Anterior cingulate cortex (tissue), 58 donors: ENCODE data around the gene FAM193B.

Experiments
- DNase-seq, 58 donors: peaks; one replicate each; lab custom pipeline; 2025; lab: John Stamatoyannopoulos, UW

FAM193B gene

DNA sequence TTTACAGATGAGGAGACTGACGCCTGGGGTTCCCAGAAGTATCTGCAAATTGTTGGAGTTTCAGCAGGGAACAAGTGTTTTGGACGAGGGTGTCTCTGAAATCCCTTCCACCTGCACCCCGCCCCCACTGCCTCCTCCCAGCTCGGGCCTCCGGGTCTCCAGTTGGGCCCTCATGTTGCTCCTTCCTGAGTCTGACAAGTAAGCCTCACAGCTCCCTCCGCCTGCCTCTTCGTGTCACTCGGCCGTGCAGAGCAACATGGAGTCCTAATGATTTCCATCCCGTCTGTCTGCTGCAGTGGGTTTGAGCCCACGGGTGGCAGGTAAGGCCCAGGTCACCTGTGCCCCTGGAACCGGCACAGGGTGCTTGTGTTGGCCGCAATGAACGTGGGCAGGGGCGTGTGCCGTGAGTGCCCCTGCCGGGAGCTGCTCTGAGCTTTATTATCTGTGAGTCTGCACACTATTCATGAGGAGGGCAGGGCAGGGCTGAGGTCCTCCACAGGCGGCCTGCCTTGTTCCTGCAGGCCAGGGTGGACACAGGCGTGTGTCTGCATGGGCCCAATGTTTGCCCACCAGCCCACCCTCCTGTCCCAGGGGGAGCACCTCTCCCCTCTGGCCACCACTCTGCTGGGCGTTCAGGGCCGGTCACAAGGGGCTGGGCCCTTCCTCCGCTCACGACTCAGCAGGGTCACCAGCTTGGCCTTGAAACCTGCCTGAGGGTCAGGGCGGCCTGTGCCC is 50.8 kb downstream of the FAM193B start:
- DNase-seq: no peak

DNA sequence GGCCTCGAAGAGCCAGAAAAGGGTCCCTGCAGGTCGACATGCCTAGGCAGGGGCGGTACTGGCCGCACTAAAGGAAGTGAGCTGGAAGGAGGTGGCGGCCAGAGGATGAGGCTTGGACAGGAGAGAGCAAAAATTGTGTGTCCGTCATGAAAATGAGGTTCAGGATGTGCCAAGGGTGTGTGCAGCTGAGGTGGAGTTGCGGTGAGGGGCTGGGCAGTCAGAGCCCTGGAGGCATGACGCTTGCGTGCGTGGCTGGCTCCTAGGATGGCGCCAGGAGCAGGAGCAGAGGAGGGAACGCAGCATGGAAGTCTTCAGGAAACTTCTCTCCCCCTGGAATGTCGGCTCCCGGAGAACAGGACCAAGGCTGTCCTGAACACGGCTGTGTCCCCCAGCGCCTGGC is 51.5 kb downstream of the FAM193B start:
- DNase-seq: no peak

GRCh38 chr5:177501874-177502678 is 52.3 kb downstream of the FAM193B start:
- no peak for DNase-seq

GRCh38 chr5:177500685-177501522 is 53.5 kb downstream of the FAM193B start:
- peak in 57 of 58 donors; percentile 24 to 96 (median 79) for DNase-seq

GRCh38 chr5:177499842-177500241 is 54.5 kb downstream of the FAM193B start:
- no peak for DNase-seq

- no peak for DNase-seq
These were observed 56.2 kb downstream of the FAM193B start for GRCh38 chr5:177498013-177498787.

- peak in 57 of 58 donors; percentile 18 to 94 (median 81) for DNase-seq
These were observed 56.9 kb downstream of the FAM193B start, which contains the start of gene PDLIM7 for GRCh38 chr5:177497292-177498012. TSS of gene PDLIM7 (minus strand) at chr5:177497604. CDS start at chr5:177496512, 1,092 bp downstream.

DNA sequence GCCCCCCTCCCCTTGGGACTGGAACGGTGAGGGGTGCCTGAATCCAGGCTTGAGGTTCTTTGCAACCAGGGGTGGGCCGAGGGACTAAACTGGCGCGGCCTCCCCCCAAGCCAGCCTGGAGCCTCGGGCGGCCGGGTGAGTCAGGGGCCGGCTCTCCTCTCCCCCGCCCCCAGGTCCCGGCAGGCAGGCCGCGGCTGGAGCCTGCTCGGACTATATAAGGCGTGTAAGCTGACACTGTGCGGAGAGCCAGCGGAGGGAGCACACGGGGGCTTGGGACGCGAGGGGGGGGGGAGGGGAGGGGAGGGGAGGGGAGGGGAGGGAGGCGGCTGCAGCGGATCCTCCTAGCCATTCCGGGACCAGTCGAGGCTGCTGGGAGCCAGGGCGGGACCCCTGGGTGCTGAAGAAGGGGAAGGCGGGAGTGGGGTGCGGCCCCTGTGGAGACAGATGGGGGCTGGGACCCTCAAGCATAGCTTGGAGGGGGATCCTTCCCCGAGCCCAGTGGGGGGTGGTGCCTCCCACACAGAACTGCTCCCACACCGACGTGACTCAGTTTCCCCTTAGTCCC is 57.6 kb downstream of the FAM193B start:
- no peak for DNase-seq

DNA sequence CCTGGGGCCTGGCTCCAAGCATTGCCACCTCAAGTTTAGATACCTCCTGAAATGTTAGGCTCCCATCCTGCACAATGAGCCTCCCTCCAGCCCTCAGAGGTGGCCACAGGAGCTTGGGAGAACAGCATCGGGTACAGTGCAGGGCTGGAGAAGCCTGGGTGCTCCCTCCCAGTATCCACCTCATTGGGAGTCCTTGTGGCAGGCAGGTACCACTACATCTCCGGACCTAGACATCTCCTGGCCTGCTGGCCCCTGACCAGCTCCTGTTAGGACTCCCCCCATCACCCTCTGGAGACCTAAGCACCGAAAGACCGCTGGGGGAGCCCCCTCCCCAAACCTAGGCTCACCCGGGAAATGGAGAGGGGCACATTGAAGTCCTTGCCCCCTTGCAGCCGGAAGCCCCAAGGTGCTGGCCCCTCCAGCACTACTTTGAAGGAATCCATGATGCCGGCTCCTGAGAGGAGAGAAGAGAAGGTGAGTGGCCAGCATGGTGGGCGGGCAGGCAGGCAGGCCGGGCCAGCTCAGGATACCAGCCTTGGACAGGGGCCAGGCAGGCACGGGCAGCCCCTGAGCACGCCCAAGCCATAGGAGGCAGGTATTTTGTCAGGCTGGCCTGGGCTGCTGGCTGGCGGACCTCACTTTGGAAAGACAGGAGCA is 58.2 kb downstream of the FAM193B start:
- peak in 1 of 58 donors; percentile 25 for DNase-seq

GRCh38 chr5:177495243-177496060 is 58.9 kb downstream of the FAM193B start:
- no peak for DNase-seq

DNA sequence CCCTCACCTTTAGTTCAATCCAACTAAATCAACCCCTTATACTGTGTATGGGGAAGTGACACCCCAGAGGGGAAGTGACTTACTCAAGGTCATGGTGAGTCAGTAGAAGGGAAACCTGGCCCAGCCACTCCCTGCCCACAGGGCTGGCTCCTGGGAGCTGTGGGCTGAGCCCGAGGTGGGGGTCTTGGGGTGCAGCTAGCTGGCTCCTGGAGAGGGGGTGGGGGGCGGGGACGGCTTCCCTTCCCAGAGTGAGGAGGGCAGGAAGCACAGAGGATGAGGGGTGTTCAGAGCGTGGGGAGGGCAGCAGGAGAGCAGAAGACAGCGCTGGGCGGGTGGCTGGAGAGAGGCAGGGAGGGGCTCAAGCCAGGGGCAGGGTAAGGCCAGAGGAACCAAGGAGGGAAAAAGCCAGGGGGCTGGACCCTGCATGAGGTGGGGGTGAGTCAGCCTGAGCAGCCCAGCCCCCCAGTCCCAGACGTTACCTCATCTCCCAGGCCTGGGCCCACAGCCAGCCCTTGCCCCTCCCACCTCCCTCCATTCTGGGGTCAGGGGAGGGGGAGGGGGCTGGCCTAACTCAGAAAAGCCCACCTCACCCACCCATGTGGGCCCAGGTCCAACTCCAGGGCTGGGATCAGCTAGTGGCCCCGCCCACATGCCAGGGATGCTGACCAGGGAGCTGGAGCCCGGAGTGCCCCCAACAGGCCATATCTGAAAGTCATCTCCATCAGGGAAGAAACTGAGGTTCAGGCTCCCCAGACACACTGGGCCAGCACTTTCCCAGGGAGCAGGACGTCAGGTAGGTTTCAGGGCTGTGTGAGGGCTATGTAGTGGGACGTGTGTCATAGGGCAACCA is 59.8 kb downstream of the FAM193B start:
- peak in 4 of 58 donors; percentile 9 to 62 (median 28) for DNase-seq

DNA sequence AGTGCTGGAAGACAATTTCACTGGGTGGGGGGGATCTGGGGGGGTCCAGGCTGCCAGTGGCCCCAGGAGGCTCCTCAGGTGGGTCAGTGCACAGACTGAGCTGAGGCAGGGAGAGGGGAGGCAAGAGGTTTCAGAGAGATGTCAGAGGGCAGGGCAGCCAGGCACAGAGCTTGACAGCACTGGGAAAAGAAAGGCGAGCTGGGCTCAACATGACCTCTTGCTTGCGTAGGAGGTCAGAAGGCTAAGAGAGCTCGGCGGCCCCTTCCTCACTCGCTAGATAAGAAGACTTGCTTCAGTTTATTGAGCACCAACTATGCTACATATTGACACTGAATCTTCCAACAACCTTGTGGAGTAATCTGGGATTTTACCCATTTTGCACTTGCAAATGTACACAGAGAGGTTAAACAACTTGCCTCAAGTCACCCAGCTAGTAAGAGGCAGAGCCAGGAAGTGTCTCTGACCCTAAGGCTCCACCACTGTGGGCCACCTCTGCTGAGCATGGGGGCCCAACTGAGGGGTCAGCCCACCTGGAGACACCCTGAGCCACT is 60.5 kb downstream of the FAM193B start:
- DNase-seq: no peak

GRCh38 chr5:177492841-177493240 is 61.5 kb downstream of the FAM193B start:
- DNase-seq: no peak

GRCh38 chr5:177491983-177492746 is 62.2 kb downstream of the FAM193B start:
- DNase-seq: no peak

GRCh38 chr5:177491429-177491945 is 62.9 kb downstream of the FAM193B start:
- DNase-seq: no peak
